HepG2 (cell line): ENCODE measurements around the gene PDGFB. TPM values are rescaled to one million over a fixed set of nuclear protein-coding genes. Genes with fewer than 3 reads are reported as not detected.

Experiments
- ATRX ChIP-seq: sonication (generic); formaldehyde crosslinking; IDR thresholded peaks from 2 replicates; pipeline ENCODE4 v1.4.0; 2020; ENCODE audit warnings: missing genetic modification reagents, borderline replicate concordance
- NR3C1 ChIP-seq: sonication (generic); formaldehyde crosslinking; IDR thresholded peaks from 2 replicates; pipeline ENCODE4 v1.4.0; 2020; ENCODE audit warnings: missing genetic modification reagents
- TCF12 ChIP-seq, 2 experiments: fragments of 450-650 bp in 1 of 2; sonication (generic) in 1 of 2; formaldehyde crosslinking in 1 of 2; IDR thresholded peaks; 2 replicates each; pipeline versions ENCODE4 v1.6.1 to v1.8.0; 2017 to 2022; ENCODE audit warnings: antibody characterized with exemption in 1 of 2, mild to moderate bottlenecking in 1 of 2, missing genetic modification reagents in 1 of 2, moderate library complexity in 1 of 2
- ZMYM4 ChIP-seq: sonication (generic); formaldehyde crosslinking; IDR thresholded peaks from 2 replicates; pipeline ENCODE4 v1.8.1; 2023; ENCODE audit warnings: mild to moderate bottlenecking, missing genetic modification reagents
- ZNF121 ChIP-seq: sonication (generic); formaldehyde crosslinking; IDR thresholded peaks from 2 replicates; pipeline ENCODE4 v1.5.0; 2020; ENCODE audit warnings: mild to moderate bottlenecking, missing genetic modification reagents
- ZNF160 ChIP-seq: sonication (generic); formaldehyde crosslinking; IDR thresholded peaks from 2 replicates; pipeline ENCODE4 v1.8.0; 2022; ENCODE audit warnings: mild to moderate bottlenecking, inconsistent platforms, missing genetic modification reagents
- ZNF550 ChIP-seq: sonication (generic); formaldehyde crosslinking; IDR thresholded peaks from 2 replicates; pipeline ENCODE4 v1.4.0; 2020; ENCODE audit warnings: mild to moderate bottlenecking, missing genetic modification reagents, borderline replicate concordance
- polyA plus RNA-seq, 8 experiments: library from polyadenylated mRNA; depleted of rRNA in 3 of 8; stranded (reverse) in 7 of 8; unstranded in 1 of 8; fragments of >200 nt; fragmentation: Illumina TruSeq in 4 of 8; extraction: Trizol in 4 of 8; gene quantifications; 2 replicates each; pipeline versions ENCODE4 v1.2.1 to v1.2.3, GENCODE V29; 2011 to 2016; ENCODE audit warnings: low read depth in 4 of 8, missing spikeins in 1 of 8, mixed read lengths in 1 of 8; ENCODE audit not compliant: insufficient read depth in 1 of 8
- total RNA-seq, 5 experiments: library from RNA; depleted of rRNA; stranded (reverse); fragments of >200 nt; fragmentation: Illumina TruSeq; extraction: Trizol; gene quantifications; 2 replicates each; pipeline ENCODE4 v1.2.3, GENCODE V29; 2016; ENCODE audit warnings: low read depth in 1 of 5
- TF ChIP-seq, protein P1 (sequence below): sonication (generic); formaldehyde crosslinking; IDR thresholded peaks from 2 replicates; pipeline ENCODE4 v1.4.0; 2020; ENCODE audit warnings: mild to moderate bottlenecking, missing genetic modification reagents, borderline replicate concordance
- TF ChIP-seq, protein P2 (sequence below): sonication (generic); formaldehyde crosslinking; IDR thresholded peaks from 2 replicates; pipeline ENCODE4 v1.5.0; 2020; ENCODE audit warnings: mild to moderate bottlenecking, missing genetic modification reagents
- TF ChIP-seq, protein P3 (sequence below): sonication (generic); formaldehyde crosslinking; IDR thresholded peaks from 2 replicates; pipeline ENCODE4 v1.4.0; 2020; ENCODE audit warnings: missing genetic modification reagents, borderline replicate concordance
- TF ChIP-seq, protein P4 (sequence below): IDR thresholded peaks from 2 replicates; pipeline ENCODE4 v1.6.1; 2016; ENCODE audit warnings: missing compliant biosample characterization, missing genetic modification reagents, borderline replicate concordance
- TF ChIP-seq, protein P5 (sequence below): sonication (generic); formaldehyde crosslinking; conservative IDR thresholded peaks from 2 replicates; pipeline ENCODE4 v1.8.0; 2022; ENCODE audit warnings: mild to moderate bottlenecking, moderate library complexity, missing genetic modification reagents

Gene PDGFB
- total and polyA plus RNA-seq, 2 of the 13 experiments (the other 11 are each of a cell fraction or from before 2014, with no cell fraction given): 1.4 to 10.1 TPM

DNA sequence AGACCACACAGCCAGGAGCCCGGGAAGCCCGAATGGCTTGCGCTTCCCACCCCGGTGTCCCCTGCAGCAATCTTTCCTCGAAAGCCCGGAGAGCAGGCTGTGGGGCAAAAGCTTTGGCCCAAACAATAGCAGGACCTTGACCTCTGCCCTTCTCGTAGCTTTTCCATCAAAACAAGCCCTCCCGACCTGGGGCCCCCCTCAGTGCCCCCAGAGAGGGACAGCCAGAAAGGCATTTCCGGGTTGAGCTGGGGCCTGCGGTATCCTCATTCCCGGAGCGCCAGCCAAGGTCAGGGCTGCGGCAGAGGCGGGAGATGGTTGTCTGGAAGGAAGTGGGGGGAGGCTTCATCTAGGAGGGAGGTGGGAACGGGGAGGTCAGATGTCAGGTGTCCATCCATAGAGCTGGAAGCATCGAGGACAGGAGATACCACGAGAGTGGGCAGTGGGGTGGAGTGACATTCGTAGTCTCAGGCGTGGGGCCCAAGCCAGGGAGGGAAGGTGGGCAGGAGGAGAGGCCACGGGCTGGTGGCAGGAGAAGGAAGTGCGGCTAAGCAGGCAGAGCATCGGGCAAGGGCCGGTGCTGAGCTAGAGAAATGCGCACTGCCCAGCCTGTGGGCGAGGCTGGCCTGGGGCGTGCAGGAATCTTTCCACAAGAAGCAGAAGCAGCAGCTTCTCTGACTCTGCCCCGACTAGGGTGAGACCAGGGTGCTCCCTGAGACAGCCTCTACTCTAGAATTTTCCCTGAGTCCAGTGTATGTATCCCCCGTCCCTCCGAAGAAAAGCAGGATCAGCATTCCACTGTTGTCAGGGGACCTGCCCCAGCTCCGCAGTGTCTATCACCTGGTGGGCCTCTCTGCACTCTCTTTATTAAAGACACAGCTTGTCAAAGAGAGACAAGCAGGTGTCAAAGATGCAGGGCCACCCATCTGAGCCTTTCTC is 14.3 kb downstream of the PDGFB start (continued):
- TF ChIP-seq, protein P1, sequence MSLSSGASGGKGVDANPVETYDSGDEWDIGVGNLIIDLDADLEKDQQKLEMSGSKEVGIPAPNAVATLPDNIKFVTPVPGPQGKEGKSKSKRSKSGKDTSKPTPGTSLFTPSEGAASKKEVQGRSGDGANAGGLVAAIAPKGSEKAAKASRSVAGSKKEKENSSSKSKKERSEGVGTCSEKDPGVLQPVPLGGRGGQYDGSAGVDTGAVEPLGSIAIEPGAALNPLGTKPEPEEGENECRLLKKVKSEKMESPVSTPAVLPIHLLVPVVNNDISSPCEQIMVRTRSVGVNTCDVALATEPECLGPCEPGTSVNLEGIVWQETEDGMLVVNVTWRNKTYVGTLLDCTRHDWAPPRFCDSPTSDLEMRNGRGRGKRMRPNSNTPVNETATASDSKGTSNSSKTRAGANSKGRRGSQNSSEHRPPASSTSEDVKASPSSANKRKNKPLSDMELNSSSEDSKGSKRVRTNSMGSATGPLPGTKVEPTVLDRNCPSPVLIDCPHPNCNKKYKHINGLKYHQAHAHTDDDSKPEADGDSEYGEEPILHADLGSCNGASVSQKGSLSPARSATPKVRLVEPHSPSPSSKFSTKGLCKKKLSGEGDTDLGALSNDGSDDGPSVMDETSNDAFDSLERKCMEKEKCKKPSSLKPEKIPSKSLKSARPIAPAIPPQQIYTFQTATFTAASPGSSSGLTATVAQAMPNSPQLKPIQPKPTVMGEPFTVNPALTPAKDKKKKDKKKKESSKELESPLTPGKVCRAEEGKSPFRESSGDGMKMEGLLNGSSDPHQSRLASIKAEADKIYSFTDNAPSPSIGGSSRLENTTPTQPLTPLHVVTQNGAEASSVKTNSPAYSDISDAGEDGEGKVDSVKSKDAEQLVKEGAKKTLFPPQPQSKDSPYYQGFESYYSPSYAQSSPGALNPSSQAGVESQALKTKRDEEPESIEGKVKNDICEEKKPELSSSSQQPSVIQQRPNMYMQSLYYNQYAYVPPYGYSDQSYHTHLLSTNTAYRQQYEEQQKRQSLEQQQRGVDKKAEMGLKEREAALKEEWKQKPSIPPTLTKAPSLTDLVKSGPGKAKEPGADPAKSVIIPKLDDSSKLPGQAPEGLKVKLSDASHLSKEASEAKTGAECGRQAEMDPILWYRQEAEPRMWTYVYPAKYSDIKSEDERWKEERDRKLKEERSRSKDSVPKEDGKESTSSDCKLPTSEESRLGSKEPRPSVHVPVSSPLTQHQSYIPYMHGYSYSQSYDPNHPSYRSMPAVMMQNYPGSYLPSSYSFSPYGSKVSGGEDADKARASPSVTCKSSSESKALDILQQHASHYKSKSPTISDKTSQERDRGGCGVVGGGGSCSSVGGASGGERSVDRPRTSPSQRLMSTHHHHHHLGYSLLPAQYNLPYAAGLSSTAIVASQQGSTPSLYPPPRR (CRISPR knock-in tag): peak; percentile 95
- TF ChIP-seq, protein P2, sequence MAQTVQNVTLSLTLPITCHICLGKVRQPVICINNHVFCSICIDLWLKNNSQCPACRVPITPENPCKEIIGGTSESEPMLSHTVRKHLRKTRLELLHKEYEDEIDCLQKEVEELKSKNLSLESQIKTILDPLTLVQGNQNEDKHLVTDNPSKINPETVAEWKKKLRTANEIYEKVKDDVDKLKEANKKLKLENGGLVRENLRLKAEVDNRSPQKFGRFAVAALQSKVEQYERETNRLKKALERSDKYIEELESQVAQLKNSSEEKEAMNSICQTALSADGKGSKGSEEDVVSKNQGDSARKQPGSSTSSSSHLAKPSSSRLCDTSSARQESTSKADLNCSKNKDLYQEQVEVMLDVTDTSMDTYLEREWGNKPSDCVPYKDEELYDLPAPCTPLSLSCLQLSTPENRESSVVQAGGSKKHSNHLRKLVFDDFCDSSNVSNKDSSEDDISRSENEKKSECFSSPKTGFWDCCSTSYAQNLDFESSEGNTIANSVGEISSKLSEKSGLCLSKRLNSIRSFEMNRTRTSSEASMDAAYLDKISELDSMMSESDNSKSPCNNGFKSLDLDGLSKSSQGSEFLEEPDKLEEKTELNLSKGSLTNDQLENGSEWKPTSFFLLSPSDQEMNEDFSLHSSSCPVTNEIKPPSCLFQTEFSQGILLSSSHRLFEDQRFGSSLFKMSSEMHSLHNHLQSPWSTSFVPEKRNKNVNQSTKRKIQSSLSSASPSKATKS (CRISPR knock-in tag): no peak
- TF ChIP-seq, protein P3, sequence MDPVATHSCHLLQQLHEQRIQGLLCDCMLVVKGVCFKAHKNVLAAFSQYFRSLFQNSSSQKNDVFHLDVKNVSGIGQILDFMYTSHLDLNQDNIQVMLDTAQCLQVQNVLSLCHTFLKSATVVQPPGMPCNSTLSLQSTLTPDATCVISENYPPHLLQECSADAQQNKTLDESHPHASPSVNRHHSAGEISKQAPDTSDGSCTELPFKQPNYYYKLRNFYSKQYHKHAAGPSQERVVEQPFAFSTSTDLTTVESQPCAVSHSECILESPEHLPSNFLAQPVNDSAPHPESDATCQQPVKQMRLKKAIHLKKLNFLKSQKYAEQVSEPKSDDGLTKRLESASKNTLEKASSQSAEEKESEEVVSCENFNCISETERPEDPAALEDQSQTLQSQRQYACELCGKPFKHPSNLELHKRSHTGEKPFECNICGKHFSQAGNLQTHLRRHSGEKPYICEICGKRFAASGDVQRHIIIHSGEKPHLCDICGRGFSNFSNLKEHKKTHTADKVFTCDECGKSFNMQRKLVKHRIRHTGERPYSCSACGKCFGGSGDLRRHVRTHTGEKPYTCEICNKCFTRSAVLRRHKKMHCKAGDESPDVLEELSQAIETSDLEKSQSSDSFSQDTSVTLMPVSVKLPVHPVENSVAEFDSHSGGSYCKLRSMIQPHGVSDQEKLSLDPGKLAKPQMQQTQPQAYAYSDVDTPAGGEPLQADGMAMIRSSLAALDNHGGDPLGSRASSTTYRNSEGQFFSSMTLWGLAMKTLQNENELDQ: no peak
- TF ChIP-seq, protein P4, sequence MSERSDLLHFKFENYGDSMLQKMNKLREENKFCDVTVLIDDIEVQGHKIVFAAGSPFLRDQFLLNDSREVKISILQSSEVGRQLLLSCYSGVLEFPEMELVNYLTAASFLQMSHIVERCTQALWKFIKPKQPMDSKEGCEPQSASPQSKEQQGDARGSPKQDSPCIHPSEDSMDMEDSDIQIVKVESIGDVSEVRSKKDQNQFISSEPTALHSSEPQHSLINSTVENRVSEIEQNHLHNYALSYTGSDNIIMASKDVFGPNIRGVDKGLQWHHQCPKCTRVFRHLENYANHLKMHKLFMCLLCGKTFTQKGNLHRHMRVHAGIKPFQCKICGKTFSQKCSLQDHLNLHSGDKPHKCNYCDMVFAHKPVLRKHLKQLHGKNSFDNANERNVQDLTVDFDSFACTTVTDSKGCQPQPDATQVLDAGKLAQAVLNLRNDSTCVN (CRISPR knock-in tag): no peak
- 0 out of 2 replicates have a peak, but pooled peaks have one; percentile 14 for TF ChIP-seq ZNF121 (CRISPR knock-in tag)
- TF ChIP-seq ATRX (CRISPR knock-in tag): no peak
- TF ChIP-seq, protein P5, sequence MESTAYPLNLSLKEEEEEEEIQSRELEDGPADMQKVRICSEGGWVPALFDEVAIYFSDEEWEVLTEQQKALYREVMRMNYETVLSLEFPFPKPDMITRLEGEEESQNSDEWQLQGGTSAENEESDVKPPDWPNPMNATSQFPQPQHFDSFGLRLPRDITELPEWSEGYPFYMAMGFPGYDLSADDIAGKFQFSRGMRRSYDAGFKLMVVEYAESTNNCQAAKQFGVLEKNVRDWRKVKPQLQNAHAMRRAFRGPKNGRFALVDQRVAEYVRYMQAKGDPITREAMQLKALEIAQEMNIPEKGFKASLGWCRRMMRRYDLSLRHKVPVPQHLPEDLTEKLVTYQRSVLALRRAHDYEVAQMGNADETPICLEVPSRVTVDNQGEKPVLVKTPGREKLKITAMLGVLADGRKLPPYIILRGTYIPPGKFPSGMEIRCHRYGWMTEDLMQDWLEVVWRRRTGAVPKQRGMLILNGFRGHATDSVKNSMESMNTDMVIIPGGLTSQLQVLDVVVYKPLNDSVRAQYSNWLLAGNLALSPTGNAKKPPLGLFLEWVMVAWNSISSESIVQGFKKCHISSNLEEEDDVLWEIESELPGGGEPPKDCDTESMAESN (CRISPR knock-in tag): peak; percentile 73; the same call in 1 of the 2 replicates
- TF ChIP-seq NR3C1 (CRISPR knock-in tag): no peak
- TF ChIP-seq ZMYM4 (CRISPR knock-in tag): peak; percentile 45; the same call in 1 of the 2 replicates
- no peak for TF ChIP-seq ZNF550 (CRISPR knock-in tag)
- no peak for TF ChIP-seq ZNF160
- TF ChIP-seq TCF12 (IDR thresholded peaks at IDR 0.05): no peak
- peak; percentile 91 for TF ChIP-seq TCF12 (CRISPR knock-in tag; IDR thresholded peaks at IDR 0.05)
